HG03108 (cell line): ENCODE results near the gene RPS3.
A peak's percentile ranks its signal among the peaks of the same experiment; 100 is the strongest.
"Not testable (repeated sequence)": the region's sequence is repeated elsewhere in the genome, so short reads cannot be mapped to it uniquely, and the experiment has no call there.

Experiments used
- ATAC-seq: cut with Tn5 transposase; IDR thresholded peaks from one replicate; pipeline ENCODE4 v1.9.1; 2021; ENCODE audit warnings: moderate library complexity; ENCODE audit not compliant: unreplicated experiment

The RPS3 gene

GRCh38 chr11:75413146-75413545 is 13.8 kb downstream of the RPS3 start:
- ATAC-seq = not testable (repeated sequence)

GRCh38 chr11:75413864-75414263 is 14.5 kb downstream of the RPS3 start:
- no peak for ATAC-seq

GRCh38 chr11:75420224-75421034 is 21.1 kb downstream of the RPS3 start:
- no peak for ATAC-seq

- no peak for ATAC-seq
Measured at GRCh38 chr11:75421035-75421602, 21.8 kb downstream of the RPS3 start.

- ATAC-seq = no peak
Measured at GRCh38 chr11:75421902-75422247, 22.6 kb downstream of the RPS3 start.

GRCh38 chr11:75422248-75423231 is 23.2 kb downstream of the RPS3 start:
- no peak for ATAC-seq

GRCh38 chr11:75423721-75424120 is 24.4 kb downstream of the RPS3 start:
- ATAC-seq = no peak

- ATAC-seq = no peak
Measured at GRCh38 chr11:75424396-75424795, 25.1 kb downstream of the RPS3 start.

GRCh38 chr11:75425422-75425821 is 26.1 kb downstream of the RPS3 start:
- ATAC-seq = no peak

GRCh38 chr11:75426720-75427086 is 27.4 kb downstream of the RPS3 start:
- ATAC-seq = no peak

GRCh38 chr11:75427181-75427580 is 27.9 kb downstream of the RPS3 start:
- ATAC-seq = no peak

- ATAC-seq = peak; percentile 74
Measured at GRCh38 chr11:75428281-75428724, 29.0 kb downstream of the RPS3 start.

GRCh38 chr11:75428989-75429640 is 29.8 kb downstream of the RPS3 start:
- ATAC-seq = no peak

GRCh38 chr11:75429641-75429901 is 30.3 kb downstream of the RPS3 start:
- ATAC-seq = no peak

GRCh38 chr11:75429902-75430713 is 30.8 kb downstream of the RPS3 start:
- ATAC-seq = no peak

- ATAC-seq = no peak
Measured at GRCh38 chr11:75430714-75431532, 31.6 kb downstream of the RPS3 start.

GRCh38 chr11:75431533-75432525 is 32.5 kb downstream of the RPS3 start:
- no peak for ATAC-seq

- no peak for ATAC-seq
Measured at GRCh38 chr11:75432911-75433321, 33.6 kb downstream of the RPS3 start, which contains the start of gene KLHL35. Gene KLHL35, minus strand, starts transcription at chr11:75433203. Its CDS starts 2,574 bp downstream, at chr11:75430629.
